ENCODE results near the gene SLC6A9.
A peak's percentile ranks its signal among the peaks of the same experiment; 100 is the strongest.

The SLC6A9 gene

DNA sequence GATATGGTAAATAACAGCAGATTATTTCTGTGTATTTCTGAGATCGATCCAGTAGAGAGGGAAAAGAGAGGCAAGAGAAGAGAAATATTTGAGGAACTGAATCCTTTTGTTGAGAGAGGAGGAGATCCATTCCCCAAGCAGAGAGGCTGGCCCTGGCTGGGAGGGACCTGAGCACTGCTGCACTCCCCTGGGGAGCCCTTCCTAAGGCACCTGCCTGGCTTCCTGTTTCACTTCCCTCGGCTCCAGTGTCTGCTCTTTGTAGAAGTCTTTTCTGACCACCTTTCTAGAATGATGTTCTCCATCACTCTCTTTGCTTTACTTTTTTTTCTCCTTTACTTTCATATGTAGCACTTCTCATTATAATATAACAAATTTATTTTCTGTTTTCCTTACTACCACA, 42.3 kb upstream of the SLC6A9 start:
- in situ Hi-C loops (cut with HindIII; ENCODE audit: low sequenced_read_pairs), result no loop called here
- DNase-seq (ENCODE audit: low read depth), result no peak
- no peak for TF ChIP-seq CTCF (IDR thresholded peaks at IDR 0.05; ENCODE audit: low read depth, low read length, missing control alignments)
- H3K4me3 ChIP-seq (ENCODE audit: low read depth, low read length), result no peak overlapping the region

- TF ChIP-seq CTCF (IDR thresholded peaks at IDR 0.05; ENCODE audit: low read depth, low read length, missing control alignments), result no peak
- no peak for DNase-seq (ENCODE audit: low read depth)
- H3K4me3 ChIP-seq (ENCODE audit: low read depth, low read length), result no peak overlapping the region
- in situ Hi-C loops (cut with HindIII; ENCODE audit: low sequenced_read_pairs), result no loop called here
These were observed 41.6 kb upstream of the SLC6A9 start for GRCh38 chr1:44072821-44073220.

DNA sequence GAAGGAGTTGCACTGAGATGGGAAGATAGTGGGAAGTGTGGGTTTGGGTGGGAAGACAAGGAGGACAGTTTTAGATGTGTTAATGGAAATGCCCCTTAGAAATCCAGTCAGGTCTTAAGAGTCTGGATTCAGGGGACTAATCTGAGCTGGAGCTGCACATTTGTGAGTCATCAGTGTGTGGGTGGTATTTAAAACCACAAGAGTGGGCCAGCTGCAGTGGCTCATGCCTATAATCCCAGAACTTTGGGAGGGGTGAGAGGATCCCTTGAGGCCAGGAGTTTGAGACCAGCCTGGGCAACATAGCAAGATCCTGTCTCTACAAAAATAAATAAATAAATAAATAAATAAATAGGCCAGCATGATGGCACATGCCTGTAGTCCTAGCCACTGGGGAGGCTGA, 40.9 kb upstream of the SLC6A9 start:
- DNase-seq (ENCODE audit: low read depth), result peak; percentile 72
- in situ Hi-C loops (cut with HindIII; ENCODE audit: low sequenced_read_pairs), result no loop called here
- H3K4me3 ChIP-seq (ENCODE audit: low read depth, low read length), result no peak overlapping the region
- TF ChIP-seq CTCF (IDR thresholded peaks at IDR 0.05; ENCODE audit: low read depth, low read length, missing control alignments), result no peak

- TF ChIP-seq CTCF (IDR thresholded peaks at IDR 0.05; ENCODE audit: low read depth, low read length, missing control alignments), result no peak
- in situ Hi-C loops (cut with HindIII; ENCODE audit: low sequenced_read_pairs), result no loop called here
- no peak for DNase-seq (ENCODE audit: low read depth)
These were observed 40.2 kb upstream of the SLC6A9 start for GRCh38 chr1:44071461-44071860.

GRCh38 chr1:44068442-44068921, 37.2 kb upstream of the SLC6A9 start:
- DNase-seq (ENCODE audit: low read depth), result no peak

More at GRCh38 chr1:44071461-44071860, 40.2 kb upstream of the SLC6A9 start:
- H3K4me3 ChIP-seq (ENCODE audit: low read depth, low read length), result no peak overlapping the region

GRCh38 chr1:44067266-44068250, 36.3 kb upstream of the SLC6A9 start:
- in situ Hi-C loops (cut with HindIII; ENCODE audit: low sequenced_read_pairs), result no loop called here
- DNase-seq (ENCODE audit: low read depth), result no peak
- H3K4me3 ChIP-seq (ENCODE audit: low read depth, low read length), result no peak overlapping the region
- TF ChIP-seq CTCF (IDR thresholded peaks at IDR 0.05; ENCODE audit: low read depth, low read length, missing control alignments), result no peak

More at GRCh38 chr1:44068442-44068921, 37.2 kb upstream of the SLC6A9 start:
- no peak overlapping the region for H3K4me3 ChIP-seq (ENCODE audit: low read depth, low read length)
- in situ Hi-C loops (cut with HindIII; ENCODE audit: low sequenced_read_pairs), result no loop called here
- no peak for TF ChIP-seq CTCF (IDR thresholded peaks at IDR 0.05; ENCODE audit: low read depth, low read length, missing control alignments)
